Choroid plexus epithelial cell (primary cell): Measurements from ENCODE around the gene LMNB1.

Source experiments
- DNase-seq: peaks from one replicate; pipeline ENCODE4 v3.0.0-alpha.2; 2010; ENCODE audit warnings: low read depth
- H3K4me3 ChIP-seq: 2 replicates; pipeline ENCODE4 v1.5.1; 2011; ENCODE audit warnings: low read depth, mild to moderate bottlenecking, control low read depth, low read length, moderate library complexity
- TF ChIP-seq, protein P1 (sequence below): conservative IDR thresholded peaks from 2 replicates; pipeline ENCODE4 v1.5.1; 2011; ENCODE audit warnings: low read depth, mild to moderate bottlenecking, control low read depth, inconsistent platforms, low read length, moderate library complexity

Gene LMNB1

DNA sequence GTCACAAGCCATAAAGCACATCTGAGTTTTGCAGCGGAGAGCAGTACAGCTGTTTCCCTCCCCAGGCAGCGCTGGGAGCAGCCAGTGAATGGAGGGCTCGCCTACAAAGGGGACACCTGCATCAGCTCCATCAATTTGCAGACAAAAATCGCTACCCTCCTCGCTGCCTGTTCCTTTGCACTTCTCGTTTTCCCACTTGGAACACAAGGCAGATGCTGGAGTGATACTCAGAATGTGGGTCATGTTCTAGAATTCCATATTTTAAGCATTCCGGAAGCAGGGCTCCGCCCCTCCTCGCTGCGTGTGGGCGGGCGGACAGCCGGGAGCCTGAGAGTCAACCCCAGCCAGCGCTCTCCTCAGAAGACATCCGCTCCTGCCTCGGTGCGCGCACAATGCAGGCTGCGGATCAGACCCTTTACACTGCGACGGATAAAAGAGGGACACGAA lies 92.1 kb downstream of the LMNB1 start:
- TF ChIP-seq, protein P1, sequence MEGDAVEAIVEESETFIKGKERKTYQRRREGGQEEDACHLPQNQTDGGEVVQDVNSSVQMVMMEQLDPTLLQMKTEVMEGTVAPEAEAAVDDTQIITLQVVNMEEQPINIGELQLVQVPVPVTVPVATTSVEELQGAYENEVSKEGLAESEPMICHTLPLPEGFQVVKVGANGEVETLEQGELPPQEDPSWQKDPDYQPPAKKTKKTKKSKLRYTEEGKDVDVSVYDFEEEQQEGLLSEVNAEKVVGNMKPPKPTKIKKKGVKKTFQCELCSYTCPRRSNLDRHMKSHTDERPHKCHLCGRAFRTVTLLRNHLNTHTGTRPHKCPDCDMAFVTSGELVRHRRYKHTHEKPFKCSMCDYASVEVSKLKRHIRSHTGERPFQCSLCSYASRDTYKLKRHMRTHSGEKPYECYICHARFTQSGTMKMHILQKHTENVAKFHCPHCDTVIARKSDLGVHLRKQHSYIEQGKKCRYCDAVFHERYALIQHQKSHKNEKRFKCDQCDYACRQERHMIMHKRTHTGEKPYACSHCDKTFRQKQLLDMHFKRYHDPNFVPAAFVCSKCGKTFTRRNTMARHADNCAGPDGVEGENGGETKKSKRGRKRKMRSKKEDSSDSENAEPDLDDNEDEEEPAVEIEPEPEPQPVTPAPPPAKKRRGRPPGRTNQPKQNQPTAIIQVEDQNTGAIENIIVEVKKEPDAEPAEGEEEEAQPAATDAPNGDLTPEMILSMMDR = no peak
- peak; percentile 55 for DNase-seq
- peak overlapping the region; percentile 36 for H3K4me3 ChIP-seq

DNA sequence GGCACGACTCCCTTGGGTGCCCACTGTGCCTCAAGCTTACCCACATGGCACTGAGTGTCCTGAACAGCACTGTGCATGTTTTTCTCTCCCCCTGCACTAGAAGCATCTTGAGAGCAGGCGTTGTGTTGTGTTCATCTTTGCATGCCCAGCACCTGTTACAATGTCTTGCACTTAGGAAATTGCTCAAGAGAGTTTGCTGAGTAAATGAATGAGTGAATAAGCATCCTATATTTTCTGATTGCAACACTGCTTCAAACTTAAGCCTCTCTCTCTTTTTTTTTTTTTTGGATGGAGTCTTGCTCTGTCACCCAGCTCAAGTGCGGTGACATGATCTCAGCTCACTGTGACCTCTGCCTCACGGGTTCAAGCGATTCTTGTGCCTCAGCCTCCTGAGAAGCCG lies 94.5 kb downstream of the LMNB1 start:
- no peak for DNase-seq
- H3K4me3 ChIP-seq = no peak overlapping the region
- TF ChIP-seq, protein P1 = no peak

DNA sequence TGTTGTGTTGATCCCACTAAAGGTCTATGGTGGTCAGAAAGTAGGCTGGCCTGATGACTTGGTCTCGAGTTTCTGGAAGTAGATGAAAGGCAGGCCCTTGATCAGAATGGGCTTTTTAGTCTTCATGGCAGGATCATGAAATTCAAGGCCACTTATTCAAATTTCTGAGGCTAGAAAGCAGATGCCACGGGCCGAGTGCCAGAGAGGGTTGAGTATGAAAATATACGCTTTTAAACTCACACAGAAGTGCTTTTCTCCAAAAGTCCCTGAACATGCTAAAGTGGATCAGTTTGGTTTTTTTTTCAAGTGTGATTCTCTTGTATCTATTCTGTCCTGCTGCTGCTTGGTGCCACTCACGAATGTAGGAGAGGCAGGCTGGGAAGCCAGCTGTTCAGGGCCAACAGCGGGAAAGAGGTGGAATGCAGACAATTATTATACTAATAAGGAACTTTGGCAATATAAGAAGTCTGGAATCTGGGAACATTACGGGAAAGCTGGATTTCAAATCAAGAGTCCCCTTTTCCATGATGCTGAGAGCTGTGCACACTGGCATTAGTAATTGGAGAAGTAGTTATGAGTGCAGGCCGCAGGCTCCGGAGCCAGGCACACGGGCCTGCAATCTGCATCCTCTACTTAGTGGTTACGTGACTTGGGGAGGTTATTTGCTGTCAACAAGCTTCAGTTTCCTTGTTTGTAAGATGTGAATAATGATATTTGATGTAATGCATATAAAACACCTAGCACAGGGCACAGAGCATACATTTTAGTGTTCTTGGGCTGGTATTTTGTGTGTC lies 95.8 kb downstream of the LMNB1 start:
- no peak for DNase-seq

DNA sequence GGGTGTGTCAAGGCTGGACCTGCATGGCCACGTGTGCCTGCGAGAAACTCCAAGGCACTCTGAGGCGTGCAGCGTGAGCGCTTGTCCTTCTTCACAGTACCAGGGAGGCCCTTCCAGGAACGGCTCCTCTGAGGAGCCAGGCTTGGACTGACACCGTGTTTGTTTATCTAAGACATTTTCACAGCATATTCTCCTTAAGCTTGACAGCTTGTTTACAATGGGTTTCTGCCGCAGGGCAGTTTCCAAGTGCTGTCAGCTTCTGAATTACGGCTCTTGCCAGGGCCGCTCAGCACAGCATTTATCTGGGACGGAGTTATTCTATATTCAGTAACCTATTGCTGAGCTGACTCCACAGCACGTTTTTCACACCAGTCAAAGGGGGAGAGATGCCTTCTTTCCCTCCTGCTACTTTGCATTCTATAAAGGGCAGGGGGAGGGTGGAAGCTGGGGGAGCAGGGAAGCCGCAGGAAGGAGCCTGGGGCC lies 98.4 kb downstream of the LMNB1 start:
- H3K4me3 ChIP-seq = no peak overlapping the region
- TF ChIP-seq, protein P1 = no peak
- peak; percentile 58 for DNase-seq

More for the DNA sequence above, 95.8 kb downstream of the LMNB1 start:
- no peak overlapping the region for H3K4me3 ChIP-seq
- TF ChIP-seq, protein P1 = no peak

DNA sequence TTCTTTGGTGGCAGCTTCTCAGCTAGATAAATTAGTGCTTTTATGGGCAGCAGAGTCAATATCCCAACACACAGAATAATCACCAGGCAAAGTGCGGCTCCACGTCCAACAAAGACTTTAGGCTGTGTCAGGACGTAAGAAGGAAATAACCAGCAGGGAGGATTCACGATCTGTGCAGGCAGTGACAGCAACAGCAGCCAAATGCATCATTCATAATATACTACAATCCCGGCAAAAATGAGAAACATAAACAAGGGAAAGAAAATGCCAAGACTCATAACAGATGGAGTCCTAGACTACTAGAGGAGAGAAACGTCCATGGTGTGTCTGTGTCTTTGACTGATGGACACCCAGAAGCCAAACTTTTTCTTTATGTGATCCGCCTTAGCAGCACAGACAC lies 100.7 kb downstream of the LMNB1 start:
- H3K4me3 ChIP-seq = no peak overlapping the region
- DNase-seq = no peak
- TF ChIP-seq, protein P1 = no peak

DNA sequence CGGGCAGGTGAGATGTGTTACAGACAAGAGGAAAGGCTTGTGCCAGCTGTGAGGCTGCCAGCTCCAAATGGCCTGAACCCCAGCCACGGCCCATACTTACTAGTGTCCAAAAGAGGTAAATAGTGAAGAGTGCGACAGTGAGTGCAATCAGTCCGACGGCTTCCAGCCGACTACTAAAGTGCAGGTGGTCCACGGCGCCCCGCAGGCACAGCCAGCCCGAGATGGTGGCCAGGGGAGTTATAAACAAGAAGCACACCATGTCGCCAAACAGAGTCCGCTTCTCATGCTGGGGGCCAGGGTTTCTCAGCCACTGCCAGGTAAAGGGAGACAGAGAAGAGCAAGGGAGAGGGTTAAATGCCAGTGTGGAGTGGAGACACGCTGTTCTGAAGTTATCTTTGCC lies 101.1 kb downstream of the LMNB1 start:
- H3K4me3 ChIP-seq = no peak overlapping the region
- no peak for DNase-seq
- TF ChIP-seq, protein P1 = no peak

DNA sequence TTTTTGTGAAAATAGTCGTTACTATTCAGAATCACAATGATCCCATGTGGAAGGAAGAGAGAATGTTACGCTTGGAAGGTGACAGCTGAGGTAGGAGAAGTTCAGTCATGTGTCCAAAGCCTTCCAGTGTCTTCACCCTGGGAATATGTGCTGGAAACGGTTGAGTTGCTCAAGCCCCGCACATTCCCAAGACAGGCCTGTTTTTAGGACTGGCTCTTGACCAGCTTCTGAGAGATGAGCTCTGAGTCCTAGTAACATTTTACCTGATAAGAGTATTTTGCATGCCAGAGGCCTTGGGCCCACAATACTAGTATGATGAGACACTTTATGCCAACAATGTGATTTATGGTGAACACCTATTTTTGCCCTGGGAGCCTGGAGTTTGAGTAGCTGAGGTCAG lies 101.7 kb downstream of the LMNB1 start:
- TF ChIP-seq, protein P1 = no peak
- no peak for DNase-seq
- H3K4me3 ChIP-seq = no peak overlapping the region
